ENCODE results near the gene EDIL3. TPM values are rescaled to one million over a fixed set of nuclear protein-coding genes. Genes with fewer than 3 reads are reported as not detected.
"Not testable (repeated sequence)": the region's sequence is repeated elsewhere in the genome, so short reads cannot be mapped to it uniquely, and the experiment has no call there.

EDIL3 gene
- total RNA-seq, 4 donors from 2014 or later: 15.9 to 29.3 (median 24.8) TPM

GRCh38 chr5:84322646-84323045 is 62.0 kb downstream of the EDIL3 start:
- 88 to 93% methylated on average over 3 of the region's 3 CpGs for WGBS, 2 donors

GRCh38 chr5:84317826-84318225 is 66.9 kb downstream of the EDIL3 start:
- not testable (repeated sequence) for H3K4me3 ChIP-seq; DNase-seq (ENCODE audit: low spot score in 2 of 2); H3K4me1 ChIP-seq; H3K27ac ChIP-seq; H3K27me3 ChIP-seq; H3K36me3 ChIP-seq
- H3K9me3 ChIP-seq: peaks cover 0 to 15% (median 7%) of the 10 kb centered on the region in 4 donors
- WGBS, 2 donors: 74 to 85% methylated on average over 1 of the region's 1 CpG

More at GRCh38 chr5:84322646-84323045, 62.0 kb downstream of the EDIL3 start:
- Histone ChIP-seq H3K9me3 (peaks cover 0 to 20% (median 9%) of the 10 kb centered on the region in 4 donors), H3K4me3 (no peak overlapping the region), H3K36me3 (no peaks in the 10 kb centered on the region), H3K27ac (no peak overlapping the region), H3K4me1 (no peaks in the 10 kb centered on the region), H3K27me3 (no peaks in the 10 kb centered on the region)
- no peak for DNase-seq (ENCODE audit: low spot score in 2 of 2)
- no peak for TF ChIP-seq CTCF (IDR thresholded peaks at IDR 0.05)
- TF ChIP-seq POLR2A (IDR thresholded peaks at IDR 0.05): no peak
- no peak for TF ChIP-seq EP300 (IDR thresholded peaks at IDR 0.05)

- H3K4me1 ChIP-seq; H3K27me3 ChIP-seq; H3K9me3 ChIP-seq; DNase-seq (ENCODE audit: low spot score in 2 of 2); H3K4me3 ChIP-seq; H3K27ac ChIP-seq; H3K36me3 ChIP-seq: not testable (repeated sequence)
- WGBS, 2 donors: 92 to 98% methylated on average over 8 to 9 of the region's 30 CpGs
Observed at GRCh38 chr5:84312280-84312679, 72.4 kb downstream of the EDIL3 start.

- not testable (repeated sequence) for H3K4me1 ChIP-seq; H3K4me3 ChIP-seq; H3K27me3 ChIP-seq; H3K27ac ChIP-seq; DNase-seq (ENCODE audit: low spot score in 2 of 2); H3K9me3 ChIP-seq; H3K36me3 ChIP-seq
Observed at GRCh38 chr5:84309850-84310249, 74.8 kb downstream of the EDIL3 start.

GRCh38 chr5:84306601-84307000 is 78.1 kb downstream of the EDIL3 start:
- H3K36me3 ChIP-seq: no peaks in the 10 kb centered on the region
- H3K4me3 ChIP-seq: no peak overlapping the region
- TF ChIP-seq POLR2A (IDR thresholded peaks at IDR 0.05): no peak
- no peak for TF ChIP-seq EP300 (IDR thresholded peaks at IDR 0.05)
- no peak for TF ChIP-seq CTCF (IDR thresholded peaks at IDR 0.05)
- H3K9me3 ChIP-seq: no peaks in the 10 kb centered on the region
- no peaks in the 10 kb centered on the region for H3K4me1 ChIP-seq
- 79 to 87% methylated on average over 1 of the region's 1 CpG for WGBS, 2 donors
- DNase-seq (ENCODE audit: low spot score in 2 of 2): no peak
- H3K27me3 ChIP-seq: no peaks in the 10 kb centered on the region
- H3K27ac ChIP-seq: no peak overlapping the region

- DNase-seq (ENCODE audit: low spot score in 2 of 2): no peak
- H3K4me1 ChIP-seq: no peaks in the 10 kb centered on the region
- H3K9me3 ChIP-seq: no peaks in the 10 kb centered on the region
- no peaks in the 10 kb centered on the region for H3K27me3 ChIP-seq
- no peak overlapping the region for H3K27ac ChIP-seq
- no peak overlapping the region for H3K4me3 ChIP-seq
- no peak for TF ChIP-seq EP300 (IDR thresholded peaks at IDR 0.05)
- TF ChIP-seq CTCF (IDR thresholded peaks at IDR 0.05): no peak
- TF ChIP-seq POLR2A (IDR thresholded peaks at IDR 0.05): no peak
- no peaks in the 10 kb centered on the region for H3K36me3 ChIP-seq
Observed at GRCh38 chr5:84304599-84304998, 80.1 kb downstream of the EDIL3 start.

- H3K9me3 ChIP-seq: no peaks in the 10 kb centered on the region
- H3K36me3 ChIP-seq: no peaks in the 10 kb centered on the region
- H3K4me1 ChIP-seq: no peaks in the 10 kb centered on the region
- H3K4me3 ChIP-seq: no peak overlapping the region
- no peak overlapping the region for H3K27ac ChIP-seq
- DNase-seq (ENCODE audit: low spot score in 2 of 2): no peak
- no peaks in the 10 kb centered on the region for H3K27me3 ChIP-seq
- WGBS, 2 donors: 80 to 82% methylated on average over 3 of the region's 3 CpGs
- TF ChIP-seq CTCF (IDR thresholded peaks at IDR 0.05) (no peak), EP300 (IDR thresholded peaks at IDR 0.05) (no peak), POLR2A (IDR thresholded peaks at IDR 0.05) (no peak)
Observed at GRCh38 chr5:84303315-84303714, 81.4 kb downstream of the EDIL3 start.

Data from tibial nerve (tissue), 4 donors.